Fibroblast of lung (primary cell): ENCODE measurements around the gene SBK3. TPM values are rescaled to one million over a fixed set of nuclear protein-coding genes. Genes with fewer than 3 reads are reported as not detected.

Source experiments
- DNase-seq, 2 donors: peaks; one replicate each; pipeline versions ENCODE4 v3.0.0 to v3.0.0-alpha.2; 2010; ENCODE audit warnings: low read depth in 2 of 2
- H2AFZ ChIP-seq: 2 replicates; pipeline ENCODE4 v1.5.1; 2012; ENCODE audit warnings: low read length, control low read depth, inconsistent platforms
- H3K27ac ChIP-seq: 2 replicates; pipeline ENCODE4 v1.5.1; 2011; ENCODE audit warnings: low read length, control low read depth; ENCODE audit not compliant: insufficient read depth
- H3K27me3 ChIP-seq: 2 replicates; pipeline ENCODE4 v1.5.1; 2011; ENCODE audit warnings: mild to moderate bottlenecking, low read length; ENCODE audit not compliant: control insufficient read depth, insufficient read depth
- H3K36me3 ChIP-seq: 2 replicates; pipeline ENCODE4 v1.5.1; 2011; ENCODE audit warnings: low read length; ENCODE audit not compliant: control insufficient read depth, insufficient read depth
- H3K4me1 ChIP-seq: 2 replicates; pipeline ENCODE4 v1.5.1; 2011; ENCODE audit warnings: low read length; ENCODE audit not compliant: control insufficient read depth, insufficient read depth; ENCODE audit errors: extremely low read depth
- H3K4me2 ChIP-seq: 2 replicates; pipeline ENCODE4 v1.5.1; 2011; ENCODE audit warnings: low read length, control low read depth; ENCODE audit not compliant: insufficient read depth; ENCODE audit errors: extremely low read depth
- H3K4me3 ChIP-seq, 4 experiments: fragments of 200-600 bp in 1 of 4; sonication (generic) in 1 of 4; replicated peaks in 1 of 4; 2 replicates each; pipeline ENCODE4 v1.5.1; 2011 to 2016; ENCODE audit warnings: low read length in 4 of 4, low read depth in 3 of 4, mild to moderate bottlenecking in 3 of 4, control low read depth in 2 of 4, inconsistent platforms in 1 of 4, mixed read lengths in 1 of 4; ENCODE audit not compliant: insufficient read depth in 1 of 4; ENCODE audit errors: control extremely low read depth in 1 of 4
- H3K79me2 ChIP-seq: 2 replicates; pipeline ENCODE4 v1.5.1; 2012; ENCODE audit warnings: mild to moderate bottlenecking, low read length, inconsistent platforms; ENCODE audit not compliant: control insufficient read depth, insufficient read depth
- H3K9ac ChIP-seq: 2 replicates; pipeline ENCODE4 v1.5.1; 2011; ENCODE audit warnings: mild to moderate bottlenecking, low read length, control low read depth; ENCODE audit not compliant: insufficient read depth
- H3K9me3 ChIP-seq: 2 replicates; pipeline ENCODE4 v1.5.1; 2012; ENCODE audit warnings: low read depth, low read length; ENCODE audit not compliant: control insufficient read depth, insufficient read depth
- H4K20me1 ChIP-seq: 2 replicates; pipeline ENCODE4 v1.5.1; 2011; ENCODE audit warnings: low read length; ENCODE audit not compliant: control insufficient read depth, insufficient read depth; ENCODE audit errors: extremely low read depth
- EZH2 ChIP-seq: IDR thresholded peaks from 2 replicates; pipeline ENCODE4 v1.5.1; 2012; ENCODE audit warnings: low read length, control low read depth, mild to moderate bottlenecking; ENCODE audit errors: missing control alignments
- polyA plus RNA-seq, 2 donors: library from polyadenylated mRNA; depleted of rRNA in 1 of 2; stranded (reverse) in 1 of 2; unstranded in 1 of 2; fragments of >200 nt; gene quantifications; 2 replicates each; pipeline ENCODE4 v1.2.1, GENCODE V29; 2011 to 2012; ENCODE audit warnings: missing spikeins in 1 of 2
- total RNA-seq: library from RNA; depleted of rRNA; stranded (reverse); fragments of >200 nt; gene quantifications from 2 replicates; pipeline ENCODE4 v1.2.1, GENCODE V29; 2014
- TF ChIP-seq, protein P1 (sequence below), 2 donors: IDR thresholded peaks in 1 of 2; conservative IDR thresholded peaks in 1 of 2; 1 replicate in 1 of 2; 2 replicates in 1 of 2; pipeline ENCODE4 v1.5.1; 2011 to 2012; ENCODE audit warnings: low read length in 2 of 2, control low read depth in 1 of 2, inconsistent platforms in 1 of 2, low read depth in 1 of 2, mild to moderate bottlenecking in 1 of 2

Gene SBK3
- total and polyA plus RNA-seq, 2 donors (not counting 1 experiment from before 2014, with no cell fraction given) = 0.66 TPM; not detected in 1

DNA sequence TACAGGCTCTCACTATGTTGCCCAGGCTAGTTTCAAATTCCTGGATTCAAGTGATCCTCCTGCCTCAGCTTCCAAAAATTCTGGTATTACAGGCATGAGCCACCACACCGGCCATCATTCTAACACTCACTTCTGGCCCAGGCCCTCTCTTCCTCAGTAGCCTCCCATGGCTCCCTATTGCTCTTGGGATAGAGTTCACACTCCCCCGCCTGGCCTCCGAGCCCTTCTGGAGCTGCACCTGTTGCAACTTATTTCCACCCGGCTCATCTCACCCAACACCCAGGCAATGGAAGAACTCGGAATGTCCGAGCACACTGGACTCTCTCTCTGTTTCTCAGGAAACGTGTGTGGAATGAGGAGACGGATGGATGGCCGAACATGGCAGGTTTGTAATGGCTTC, 9.0 kb upstream of the SBK3 start:
- no peak overlapping the region for H2AFZ ChIP-seq
- no peak overlapping the region for H3K4me3 ChIP-seq
- H4K20me1 ChIP-seq = no peaks in the 10 kb centered on the region
- H3K27me3 ChIP-seq = no peaks in the 10 kb centered on the region
- TF ChIP-seq EZH2 = no peak
- TF ChIP-seq, protein P1, sequence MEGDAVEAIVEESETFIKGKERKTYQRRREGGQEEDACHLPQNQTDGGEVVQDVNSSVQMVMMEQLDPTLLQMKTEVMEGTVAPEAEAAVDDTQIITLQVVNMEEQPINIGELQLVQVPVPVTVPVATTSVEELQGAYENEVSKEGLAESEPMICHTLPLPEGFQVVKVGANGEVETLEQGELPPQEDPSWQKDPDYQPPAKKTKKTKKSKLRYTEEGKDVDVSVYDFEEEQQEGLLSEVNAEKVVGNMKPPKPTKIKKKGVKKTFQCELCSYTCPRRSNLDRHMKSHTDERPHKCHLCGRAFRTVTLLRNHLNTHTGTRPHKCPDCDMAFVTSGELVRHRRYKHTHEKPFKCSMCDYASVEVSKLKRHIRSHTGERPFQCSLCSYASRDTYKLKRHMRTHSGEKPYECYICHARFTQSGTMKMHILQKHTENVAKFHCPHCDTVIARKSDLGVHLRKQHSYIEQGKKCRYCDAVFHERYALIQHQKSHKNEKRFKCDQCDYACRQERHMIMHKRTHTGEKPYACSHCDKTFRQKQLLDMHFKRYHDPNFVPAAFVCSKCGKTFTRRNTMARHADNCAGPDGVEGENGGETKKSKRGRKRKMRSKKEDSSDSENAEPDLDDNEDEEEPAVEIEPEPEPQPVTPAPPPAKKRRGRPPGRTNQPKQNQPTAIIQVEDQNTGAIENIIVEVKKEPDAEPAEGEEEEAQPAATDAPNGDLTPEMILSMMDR (conservative IDR thresholded peaks at IDR 0.05 in 1 of 2, IDR thresholded peaks at IDR 0.05 in 1 of 2; ENCODE audit: low read depth in 1 of 2, low read length in 2 of 2) = no peak
- no peak for DNase-seq
- no peak overlapping the region for H3K9ac ChIP-seq
- H3K9me3 ChIP-seq = no peaks in the 10 kb centered on the region
- no peaks in the 10 kb centered on the region for H3K79me2 ChIP-seq
- H3K36me3 ChIP-seq = no peaks in the 10 kb centered on the region
- H3K27ac ChIP-seq = no peak overlapping the region
- no peak overlapping the region for H3K4me2 ChIP-seq
- H3K4me1 ChIP-seq = peaks cover 15% of the 10 kb centered on the region

- Histone ChIP-seq H3K27ac (no peak overlapping the region), H3K4me2 (no peak overlapping the region), H3K79me2 (no peaks in the 10 kb centered on the region), H4K20me1 (no peaks in the 10 kb centered on the region), H2AFZ (peak overlapping the region; percentile 39), H3K9ac (no peak overlapping the region), H3K36me3 (no peaks in the 10 kb centered on the region), H3K4me1 (peaks cover 18% of the 10 kb centered on the region), H3K4me3 (no peak overlapping the region), H3K27me3 (no peaks in the 10 kb centered on the region), H3K9me3 (no peaks in the 10 kb centered on the region)
- no peak for TF ChIP-seq EZH2
- TF ChIP-seq, protein P1 (conservative IDR thresholded peaks at IDR 0.05 in 1 of 2, IDR thresholded peaks at IDR 0.05 in 1 of 2; ENCODE audit: low read depth in 1 of 2, low read length in 2 of 2) = no peak
- DNase-seq = peak in 1 of 2 donors; percentile 23
Observed at GRCh38 chr19:55553217-55554182, 8.2 kb upstream of the SBK3 start.

DNA sequence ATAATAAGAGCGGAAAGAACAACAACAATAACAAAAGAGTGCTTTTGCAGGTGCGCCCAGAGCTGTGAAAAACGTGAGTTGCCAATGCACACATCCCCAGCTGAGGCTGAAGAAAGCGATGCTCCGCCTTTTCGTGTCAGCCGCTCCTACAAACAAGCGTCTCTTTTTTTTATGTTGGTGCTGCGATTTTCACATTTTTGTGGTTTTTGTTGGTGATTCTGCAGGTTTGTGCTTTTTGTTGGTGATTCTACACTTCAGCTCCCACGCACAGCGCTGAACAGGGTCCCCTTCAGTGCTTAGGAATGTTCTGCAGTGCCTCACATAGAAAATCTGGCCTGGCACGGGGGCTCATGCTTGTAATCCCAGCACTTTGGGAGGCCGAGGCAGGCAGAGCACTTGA, 7.3 kb upstream of the SBK3 start:
- Histone ChIP-seq H3K36me3 (no peaks in the 10 kb centered on the region), H3K4me2 (peak overlapping the region; percentile 51), H3K27ac (no peak overlapping the region), H4K20me1 (no peaks in the 10 kb centered on the region), H3K4me3 (no peak overlapping the region), H3K9ac (no peak overlapping the region), H3K79me2 (no peaks in the 10 kb centered on the region), H3K27me3 (no peaks in the 10 kb centered on the region), H3K9me3 (no peaks in the 10 kb centered on the region), H2AFZ (no peak overlapping the region), H3K4me1 (peaks cover 20% of the 10 kb centered on the region)
- DNase-seq = peak; percentile 49 to 96
- TF ChIP-seq, protein P1 (conservative IDR thresholded peaks at IDR 0.05 in 1 of 2, IDR thresholded peaks at IDR 0.05 in 1 of 2; ENCODE audit: low read depth in 1 of 2, low read length in 2 of 2) = no peak
- no peak for TF ChIP-seq EZH2
